ENCODE results near the gene RNF144B. TPM values are rescaled to one million over a fixed set of nuclear protein-coding genes. Genes with fewer than 3 reads are reported as not detected.

The RNF144B gene
- total RNA-seq, 1 donor from 2014 or later, result not detected

GRCh38 chr6:18507561-18507960, 120.4 kb downstream of the RNF144B start:
- H3K36me3 Mint-ChIP-seq (ENCODE audit: unreplicated experiment), result no peaks in the 10 kb centered on the region
- peaks cover 2% of the 10 kb centered on the region for H3K4me1 Mint-ChIP-seq (ENCODE audit: low read depth, unreplicated experiment)
- peaks cover 3% of the 10 kb centered on the region for H3K27me3 Mint-ChIP-seq (ENCODE audit: unreplicated experiment)
- no peak overlapping the region for H3K4me3 Mint-ChIP-seq (ENCODE audit: unreplicated experiment)
- no peak overlapping the region for H3K27ac Mint-ChIP-seq (ENCODE audit: unreplicated experiment)
- DNase-seq, result no peak
- H3K9me3 Mint-ChIP-seq (ENCODE audit: unreplicated experiment), result no peaks in the 10 kb centered on the region
- no peak for TF ChIP-seq CTCF (IDR thresholded peaks at IDR 0.05; ENCODE audit: partially characterized antibody, unreplicated experiment)

GRCh38 chr6:18509871-18510643, 122.9 kb downstream of the RNF144B start:
- Mint-ChIP-seq H3K4me1 (ENCODE audit: low read depth, unreplicated experiment) (peaks cover 2% of the 10 kb centered on the region), H3K4me3 (ENCODE audit: unreplicated experiment) (no peak overlapping the region), H3K36me3 (ENCODE audit: unreplicated experiment) (no peaks in the 10 kb centered on the region), H3K27me3 (ENCODE audit: unreplicated experiment) (peaks cover 1% of the 10 kb centered on the region), H3K27ac (ENCODE audit: unreplicated experiment) (no peak overlapping the region), H3K9me3 (ENCODE audit: unreplicated experiment) (no peaks in the 10 kb centered on the region)
- TF ChIP-seq CTCF (IDR thresholded peaks at IDR 0.05; ENCODE audit: partially characterized antibody, unreplicated experiment), result no peak
- DNase-seq, result no peak

- peaks cover 2% of the 10 kb centered on the region for H3K4me1 Mint-ChIP-seq (ENCODE audit: low read depth, unreplicated experiment)
- no peak for DNase-seq
- no peaks in the 10 kb centered on the region for H3K9me3 Mint-ChIP-seq (ENCODE audit: unreplicated experiment)
- no peak overlapping the region for H3K27ac Mint-ChIP-seq (ENCODE audit: unreplicated experiment)
- H3K4me3 Mint-ChIP-seq (ENCODE audit: unreplicated experiment), result no peak overlapping the region
- peaks cover 1% of the 10 kb centered on the region for H3K27me3 Mint-ChIP-seq (ENCODE audit: unreplicated experiment)
- no peaks in the 10 kb centered on the region for H3K36me3 Mint-ChIP-seq (ENCODE audit: unreplicated experiment)
- no peak for TF ChIP-seq CTCF (IDR thresholded peaks at IDR 0.05; ENCODE audit: partially characterized antibody, unreplicated experiment)
Measured at GRCh38 chr6:18510644-18511033, 123.5 kb downstream of the RNF144B start.

- Mint-ChIP-seq H3K27ac (ENCODE audit: unreplicated experiment) (no peak overlapping the region), H3K4me1 (ENCODE audit: low read depth, unreplicated experiment) (peaks cover 2% of the 10 kb centered on the region), H3K4me3 (ENCODE audit: unreplicated experiment) (no peak overlapping the region), H3K9me3 (ENCODE audit: unreplicated experiment) (no peaks in the 10 kb centered on the region), H3K27me3 (ENCODE audit: unreplicated experiment) (peaks cover 1% of the 10 kb centered on the region), H3K36me3 (ENCODE audit: unreplicated experiment) (no peaks in the 10 kb centered on the region)
- no peak for TF ChIP-seq CTCF (IDR thresholded peaks at IDR 0.05; ENCODE audit: partially characterized antibody, unreplicated experiment)
- DNase-seq, result no peak
Measured at GRCh38 chr6:18511211-18511610, 124.1 kb downstream of the RNF144B start.

DNA sequence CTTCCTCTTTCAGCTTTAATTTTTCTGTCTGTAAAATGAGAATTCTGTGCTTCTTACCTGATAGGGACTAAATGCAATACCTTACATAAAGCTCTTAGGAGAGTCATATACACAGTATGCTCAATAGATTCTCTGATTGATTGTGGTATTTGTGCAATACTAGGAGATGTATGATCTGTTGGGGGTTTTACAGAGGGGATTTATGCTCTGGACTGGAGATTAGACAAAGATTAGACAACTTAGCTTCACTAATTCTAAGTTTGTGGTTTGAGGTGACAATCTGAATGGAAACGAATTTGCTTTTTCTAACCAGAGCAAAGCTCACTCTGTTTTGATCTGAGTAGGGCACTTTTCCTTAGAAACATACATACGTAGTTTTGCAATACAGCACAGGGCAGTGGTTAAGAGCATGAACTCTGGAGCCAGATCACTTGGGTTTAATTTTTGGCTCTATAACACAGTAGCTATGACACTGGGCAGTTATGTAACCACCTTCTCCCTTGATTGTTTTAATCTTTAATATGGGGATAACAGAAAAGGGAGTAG, 126.2 kb downstream of the RNF144B start:
- Mint-ChIP-seq H3K4me1 (ENCODE audit: low read depth, unreplicated experiment) (no peaks in the 10 kb centered on the region), H3K27me3 (ENCODE audit: unreplicated experiment) (peaks cover 1% of the 10 kb centered on the region), H3K4me3 (ENCODE audit: unreplicated experiment) (no peak overlapping the region), H3K9me3 (ENCODE audit: unreplicated experiment) (no peaks in the 10 kb centered on the region), H3K36me3 (ENCODE audit: unreplicated experiment) (no peaks in the 10 kb centered on the region), H3K27ac (ENCODE audit: unreplicated experiment) (no peak overlapping the region)
- no peak for TF ChIP-seq CTCF (IDR thresholded peaks at IDR 0.05; ENCODE audit: partially characterized antibody, unreplicated experiment)
- DNase-seq, result no peak

Data from glutamatergic neuron (in vitro differentiated cells).